CD8-positive, alpha-beta memory T cell (primary cell): ENCODE results near the gene SLC29A1. TPM values are rescaled to one million over a fixed set of nuclear protein-coding genes. Genes with fewer than 3 reads are reported as not detected.
A peak's percentile ranks its signal among the peaks of the same experiment; 100 is the strongest.

Experiments used
- CTCF ChIA-PET: fragments of 350-600 bp; sonication (Branson Sonifier 250); formaldehyde crosslinking; loops from one replicate; lab custom pipeline; 2021; ENCODE audit warnings: antibody characterized with exemption; lab: Charles Lee
- POLR2A ChIA-PET: fragments of 350-600 bp; sonication (Branson Sonifier 250); formaldehyde crosslinking; loops from one replicate; lab custom pipeline; 2021; ENCODE audit warnings: antibody characterized with exemption; lab: Charles Lee
- DNase-seq, 5 donors: peaks; one replicate each; pipeline versions ENCODE4 v3.0.0 to v3.0.0-alpha.2; 2020 to 2022; ENCODE audit warnings: mixed read lengths in 1 of 5
- H3K27ac ChIP-seq: one replicate; pipeline ENCODE4 v1.7.0; 2013; ENCODE audit warnings: low read depth, mild to moderate bottlenecking, low read length, moderate library complexity
- H3K27me3 ChIP-seq: 2 replicates; pipeline ENCODE4 v1.7.0; 2013; ENCODE audit warnings: low read length, mild to moderate bottlenecking; ENCODE audit not compliant: insufficient read depth, poor library complexity, severe bottlenecking
- H3K36me3 ChIP-seq: 2 replicates; pipeline ENCODE4 v1.7.0; 2013; ENCODE audit warnings: mild to moderate bottlenecking, low read length, moderate library complexity; ENCODE audit not compliant: insufficient read depth
- H3K4me1 ChIP-seq: 2 replicates; pipeline ENCODE4 v1.7.0; 2013; ENCODE audit warnings: mild to moderate bottlenecking, low read length, moderate library complexity; ENCODE audit not compliant: insufficient read depth
- H3K4me3 ChIP-seq: 2 replicates; pipeline ENCODE4 v1.7.0; 2013; ENCODE audit warnings: mild to moderate bottlenecking, low read length
- H3K9me3 ChIP-seq: 2 replicates; pipeline ENCODE4 v1.7.0; 2013; ENCODE audit warnings: mild to moderate bottlenecking, low read length
- H3K27ac Mint-ChIP-seq, 8 donors: one replicate each; pipeline ENCODE4 v1.8.0; 2020 to 2021; ENCODE audit warnings: mixed read lengths in 8 of 8, mild to moderate bottlenecking in 6 of 8, inconsistent platforms in 3 of 8, moderate library complexity in 3 of 8
- H3K27me3 Mint-ChIP-seq, 2 donors: one replicate each; pipeline ENCODE4 v1.8.0; 2020 to 2021; ENCODE audit warnings: mixed read lengths in 2 of 2, mild to moderate bottlenecking in 1 of 2, moderate library complexity in 1 of 2
- H3K36me3 Mint-ChIP-seq, 3 donors: one replicate each; pipeline ENCODE4 v1.8.0; 2020 to 2021; ENCODE audit warnings: mixed read lengths in 3 of 3, inconsistent platforms in 1 of 3, mild to moderate bottlenecking in 1 of 3
- H3K4me1 Mint-ChIP-seq, 3 donors: one replicate each; pipeline ENCODE4 v1.8.0; 2020 to 2021; ENCODE audit warnings: mixed read lengths in 3 of 3, inconsistent platforms in 1 of 3, mild to moderate bottlenecking in 1 of 3
- H3K4me3 Mint-ChIP-seq, 7 donors: one replicate each; pipeline ENCODE4 v1.8.0; 2020 to 2021; ENCODE audit warnings: mixed read lengths in 7 of 7, mild to moderate bottlenecking in 6 of 7, moderate library complexity in 4 of 7, inconsistent platforms in 2 of 7
- H3K9me3 Mint-ChIP-seq, 5 donors: one replicate each; pipeline ENCODE4 v1.8.0; 2020 to 2022; ENCODE audit warnings: mixed read lengths in 5 of 5, mild to moderate bottlenecking in 3 of 5, moderate library complexity in 2 of 5, inconsistent platforms in 1 of 5
- polyA plus RNA-seq: library from polyadenylated mRNA; unstranded; fragments of 300-500 nt; fragmentation: Illumina TruSeq; gene quantifications from one replicate; pipeline ENCODE4 v1.2.3, GENCODE V29; 2021
- total RNA-seq, 2 experiments: library from RNA; stranded (reverse); gene quantifications; one replicate each; pipeline ENCODE4 v1.2.3, GENCODE V29; 2021

SLC29A1 gene
- total and polyA plus RNA-seq, 3 experiments from 2014 or later, result 3.6 to 116 (median 116) TPM

DNA sequence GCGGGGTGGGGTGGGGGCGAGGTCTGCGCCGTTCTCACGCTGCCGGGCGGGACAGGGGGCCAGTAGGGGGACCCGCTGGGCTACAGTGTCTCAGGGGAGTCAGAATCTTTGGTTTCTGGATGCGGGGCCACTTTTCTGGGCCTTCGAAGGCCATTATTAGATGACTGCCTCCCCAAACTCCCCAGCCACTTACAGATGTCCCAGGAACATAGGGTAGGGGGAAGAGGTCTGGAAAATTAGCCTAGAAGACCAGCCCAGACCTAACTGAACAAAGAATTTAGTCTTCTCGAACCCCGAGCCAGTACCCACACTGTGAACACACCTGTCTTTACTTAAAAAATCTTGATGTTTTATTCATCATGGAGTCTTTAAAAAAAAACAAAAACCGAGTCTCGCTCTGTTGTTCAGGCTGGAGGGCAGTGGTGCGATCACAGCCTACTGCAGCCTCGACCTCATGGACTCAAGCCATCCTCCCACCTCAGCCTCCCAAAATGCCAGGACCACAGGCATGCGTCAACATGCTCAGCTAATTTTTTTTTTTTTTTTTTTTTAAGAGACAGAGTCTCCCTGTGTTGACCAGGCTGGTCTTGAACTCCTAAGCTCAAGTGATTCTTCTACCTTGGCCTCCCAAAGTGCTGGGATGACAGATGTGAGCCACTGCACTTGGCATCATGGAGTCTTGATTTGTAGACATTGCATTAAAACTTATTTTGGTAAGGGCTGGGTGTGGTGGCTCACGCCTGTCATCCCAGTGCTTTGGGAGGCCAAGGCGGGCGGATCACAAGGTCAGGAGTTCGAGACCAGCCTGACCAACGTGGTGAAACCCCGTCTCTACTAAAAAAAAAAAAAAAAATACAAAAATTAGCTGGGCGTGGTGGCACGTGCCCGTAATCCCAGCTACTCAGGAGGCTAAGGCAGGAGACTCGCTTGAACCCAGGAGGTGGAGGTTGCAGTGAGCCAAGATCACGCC, 3.3 kb upstream of the SLC29A1 start:
- no peak for DNase-seq
- Mint-ChIP-seq H3K36me3 (no peaks in the 10 kb centered on the region), H3K9me3 (no peaks in the 10 kb centered on the region), H3K4me1 (peaks cover 16 to 27% (median 17%) of the 10 kb centered on the region in 3 donors), H3K4me3 (peak overlapping the region in 2 of 7 donors; percentile 20 to 49), H3K27me3 (peaks cover 12 to 16% of the 10 kb centered on the region in 2 donors), H3K27ac (no peak overlapping the region)
- Histone ChIP-seq H3K9me3 (no peaks in the 10 kb centered on the region), H3K27me3 (peaks cover 5% of the 10 kb centered on the region), H3K4me1 (peaks cover 10% of the 10 kb centered on the region), H3K4me3 (no peak overlapping the region), H3K27ac (peak overlapping the region; percentile 31), H3K36me3 (no peaks in the 10 kb centered on the region)
- CTCF ChIA-PET, result interaction anchor here (1.4 to 2.1 kb wide), 2 partner anchors 28 to 36 kb away, joined by 3 to 7 read pairs; no protein-coding TSS in a partner anchor
- POLR2A ChIA-PET, result interaction anchor here (0.7 kb wide), 1 partner anchor 132 kb away, joined by 3 read pairs; no protein-coding TSS in a partner anchor

DNA sequence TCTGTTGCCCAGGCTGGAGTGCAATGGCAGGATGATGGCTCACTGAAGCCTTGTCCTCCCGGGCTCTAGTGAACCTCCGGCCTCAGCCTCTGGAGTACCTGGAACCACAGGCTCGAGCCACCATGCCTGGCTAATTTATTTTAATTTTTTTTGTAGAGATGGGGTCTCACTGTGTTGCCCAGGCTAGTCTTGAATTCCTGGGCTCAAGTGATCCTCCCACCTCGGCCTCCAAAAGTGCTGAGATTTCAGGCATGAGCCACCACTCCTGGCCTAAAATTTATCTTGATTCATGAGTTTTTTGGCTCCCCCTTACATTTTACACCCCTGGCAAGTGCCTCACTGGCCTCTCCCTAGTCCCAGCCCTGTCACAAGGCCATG, 2.5 kb upstream of the SLC29A1 start:
- no peaks in the 10 kb centered on the region for H3K36me3 ChIP-seq
- ChIA-PET POLR2A (interaction anchor here (0.7 to 4.5 kb wide), 2 partner anchors 27 to 131 kb away, joined by 3 to 24 read pairs; partner anchors contain the start of gene HSP90AB1), CTCF (interaction anchor here (0.8 to 8.0 kb wide), 6 partner anchors 15 to 124 kb away, joined by 3 to 69 read pairs (median 3); partner anchors contain the start of gene SLC35B2)
- H3K27me3 Mint-ChIP-seq, result peaks cover 12 to 15% of the 10 kb centered on the region in 2 donors
- peaks cover 16 to 27% (median 17%) of the 10 kb centered on the region in 3 donors for H3K4me1 Mint-ChIP-seq
- no peaks in the 10 kb centered on the region for H3K9me3 Mint-ChIP-seq
- H3K4me1 ChIP-seq, result peaks cover 10% of the 10 kb centered on the region
- H3K9me3 ChIP-seq, result no peaks in the 10 kb centered on the region
- H3K4me3 ChIP-seq, result no peak overlapping the region
- H3K4me3 Mint-ChIP-seq, result no peak overlapping the region
- peaks cover 5% of the 10 kb centered on the region for H3K27me3 ChIP-seq
- H3K36me3 Mint-ChIP-seq, result no peaks in the 10 kb centered on the region
- H3K27ac Mint-ChIP-seq, result peak overlapping the region in 3 of 8 donors; percentile 58 to 79 (median 71)
- peak overlapping the region; percentile 20 for H3K27ac ChIP-seq
- DNase-seq, result no peak

DNA sequence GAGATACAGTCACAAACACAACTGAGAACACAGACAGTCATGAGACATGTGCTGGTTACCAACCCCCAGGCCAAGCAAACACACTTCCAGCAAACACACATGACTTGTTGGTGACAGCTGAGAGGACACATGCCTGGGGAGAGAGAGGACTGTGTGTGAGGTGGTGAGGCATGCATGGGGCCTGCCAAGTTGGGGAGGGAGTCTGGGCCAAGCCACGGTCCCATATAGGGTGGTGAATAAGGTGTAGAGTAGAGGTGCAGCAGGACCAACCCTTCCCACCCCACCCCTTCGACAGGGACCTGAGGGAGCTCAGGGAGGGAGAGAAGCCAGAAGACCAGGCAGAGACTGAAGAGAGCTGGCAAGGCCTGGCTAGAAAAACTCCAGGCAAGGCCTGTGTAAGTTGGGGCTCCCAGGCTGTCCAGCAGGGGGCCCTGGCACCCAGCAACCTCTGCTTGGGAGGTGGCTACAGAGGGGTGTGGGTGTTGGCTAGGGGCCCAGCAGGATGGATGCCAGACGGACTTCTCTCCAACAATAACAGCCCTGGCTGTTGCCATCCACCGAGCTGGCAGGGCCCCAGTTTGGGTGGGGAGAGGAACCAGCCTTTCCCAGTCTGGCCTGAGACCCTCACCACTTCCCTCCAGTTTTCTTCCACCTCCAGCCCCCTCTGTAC, 2.0 kb upstream of the SLC29A1 start:
- H3K4me1 Mint-ChIP-seq, result peaks cover 16 to 27% (median 17%) of the 10 kb centered on the region in 3 donors
- ChIA-PET CTCF (interaction anchor here (0.8 to 8.0 kb wide), 9 partner anchors 14 to 125 kb away, joined by 3 to 69 read pairs (median 3); partner anchors contain the start of genes AARS2 and SLC35B2), POLR2A (interaction anchor here (4.5 kb wide), 1 partner anchor 26 kb away, joined by 24 read pairs; the partner anchor contains the start of gene HSP90AB1)
- Histone ChIP-seq H3K27me3 (peaks cover 5% of the 10 kb centered on the region), H3K4me3 (no peak overlapping the region), H3K9me3 (no peaks in the 10 kb centered on the region), H3K4me1 (peaks cover 10% of the 10 kb centered on the region), H3K36me3 (no peaks in the 10 kb centered on the region), H3K27ac (peak overlapping the region; percentile 20)
- peak; percentile 62 to 84 (median 66) for DNase-seq
- H3K4me3 Mint-ChIP-seq, result peak overlapping the region in 4 of 7 donors; percentile 20 to 62 (median 38)
- H3K27ac Mint-ChIP-seq, result peak overlapping the region in 5 of 8 donors; percentile 45 to 82 (median 71)
- H3K36me3 Mint-ChIP-seq, result no peaks in the 10 kb centered on the region
- H3K9me3 Mint-ChIP-seq, result no peaks in the 10 kb centered on the region
- peaks cover 10 to 11% of the 10 kb centered on the region in 2 donors for H3K27me3 Mint-ChIP-seq

DNA sequence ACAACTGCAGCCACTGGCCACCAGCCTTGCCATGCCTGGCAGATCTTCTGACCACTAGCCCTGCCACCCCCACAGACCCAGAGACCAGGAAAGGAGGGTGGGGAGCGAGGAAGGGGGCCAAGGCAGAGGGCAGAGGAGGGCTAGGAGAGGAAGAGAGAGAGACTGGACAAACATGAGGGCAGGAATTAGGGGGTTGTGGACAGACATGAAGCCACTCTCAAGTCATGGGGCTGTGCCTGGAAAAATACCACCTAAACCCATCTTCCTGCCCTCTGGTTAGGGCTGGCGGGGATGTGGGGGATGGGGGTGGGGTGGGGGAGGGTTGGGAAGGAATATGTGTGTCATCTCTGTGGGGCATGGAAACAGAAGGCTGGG, 1.4 kb upstream of the SLC29A1 start:
- Histone ChIP-seq H3K9me3 (no peaks in the 10 kb centered on the region), H3K4me1 (peaks cover 10% of the 10 kb centered on the region), H3K36me3 (no peaks in the 10 kb centered on the region), H3K27me3 (peaks cover 5% of the 10 kb centered on the region), H3K4me3 (no peak overlapping the region), H3K27ac (no peak overlapping the region)
- Mint-ChIP-seq H3K36me3 (no peaks in the 10 kb centered on the region), H3K9me3 (no peaks in the 10 kb centered on the region), H3K4me3 (peak overlapping the region in 3 of 7 donors; percentile 26 to 62 (median 51)), H3K27ac (peak overlapping the region in 3 of 8 donors; percentile 45 to 82 (median 79)), H3K27me3 (peaks cover 7 to 10% of the 10 kb centered on the region in 2 donors), H3K4me1 (peaks cover 16 to 27% (median 17%) of the 10 kb centered on the region in 3 donors)
- CTCF ChIA-PET, result interaction anchor here (1.1 to 8.0 kb wide), 6 partner anchors 14 to 91 kb away, joined by 3 to 69 read pairs (median 7); partner anchors contain the start of genes AARS2 and SLC35B2
- POLR2A ChIA-PET, result interaction anchor here (4.5 kb wide), 1 partner anchor 26 kb away, joined by 24 read pairs; the partner anchor contains the start of gene HSP90AB1
- DNase-seq, result no peak

DNA sequence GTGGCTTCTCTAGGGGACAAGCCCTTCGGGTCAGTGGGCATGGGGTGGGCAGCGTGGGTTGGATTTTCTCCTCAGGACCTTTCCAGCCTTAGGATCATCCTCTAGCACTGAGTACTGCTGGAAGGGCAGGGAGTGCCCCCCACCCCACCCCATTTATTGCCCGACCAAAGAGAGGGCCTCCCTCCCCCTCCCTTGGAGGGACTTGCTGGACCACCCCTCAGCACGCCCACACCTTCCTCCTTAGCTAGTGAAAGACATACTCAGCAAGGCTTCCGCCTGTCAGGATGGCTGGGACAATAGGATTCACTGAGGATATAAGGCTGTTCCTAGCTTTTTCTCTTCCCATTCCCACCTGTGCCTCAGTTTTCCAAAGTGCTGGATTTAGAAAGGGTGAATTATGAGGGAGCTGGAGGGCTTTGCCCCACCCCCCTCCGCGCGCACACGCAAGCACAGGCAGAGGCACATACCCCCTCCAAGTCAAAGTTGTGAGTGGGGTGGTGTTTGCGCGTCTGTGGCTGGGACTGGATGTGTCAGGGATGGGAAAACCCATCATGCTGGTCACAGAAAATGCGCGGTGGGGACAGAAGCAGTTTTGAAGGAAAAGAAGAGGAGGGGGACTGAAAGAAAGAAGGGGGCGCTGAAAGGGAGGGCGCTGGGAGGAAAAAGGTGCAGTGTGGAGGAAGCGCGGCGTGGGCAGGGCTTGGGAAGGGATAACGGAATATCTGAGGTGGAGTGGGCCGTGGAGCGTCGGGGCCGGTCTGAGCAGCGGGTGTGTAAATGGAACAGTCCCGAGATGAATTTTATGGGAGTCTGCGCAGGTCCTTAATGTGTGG, 693 bp upstream of the SLC29A1 start:
- peak overlapping the region in 7 of 8 donors; percentile 32 to 76 (median 50) for H3K27ac Mint-ChIP-seq
- Histone ChIP-seq H3K27ac (no peak overlapping the region), H3K4me3 (peak overlapping the region; percentile 62), H3K9me3 (no peaks in the 10 kb centered on the region), H3K4me1 (peaks cover 10% of the 10 kb centered on the region), H3K36me3 (no peaks in the 10 kb centered on the region), H3K27me3 (peaks cover 5% of the 10 kb centered on the region)
- H3K4me1 Mint-ChIP-seq, result peaks cover 16 to 27% (median 17%) of the 10 kb centered on the region in 3 donors
- H3K9me3 Mint-ChIP-seq, result no peaks in the 10 kb centered on the region
- POLR2A ChIA-PET, result interaction anchor here (1.2 to 4.5 kb wide), 3 partner anchors 25 to 42 kb away, joined by 3 to 24 read pairs (median 4); partner anchors contain the start of gene HSP90AB1
- DNase-seq, result no peak
- H3K4me3 Mint-ChIP-seq, result peak overlapping the region; percentile 79 to 90 (median 82)
- no peaks in the 10 kb centered on the region for H3K36me3 Mint-ChIP-seq
- CTCF ChIA-PET, result interaction anchor here (1.0 to 8.0 kb wide), 6 partner anchors 13 to 90 kb away, joined by 3 to 69 read pairs (median 7); partner anchors contain the start of genes AARS2 and SLC35B2
- peaks cover 6 to 9% of the 10 kb centered on the region in 2 donors for H3K27me3 Mint-ChIP-seq

DNA sequence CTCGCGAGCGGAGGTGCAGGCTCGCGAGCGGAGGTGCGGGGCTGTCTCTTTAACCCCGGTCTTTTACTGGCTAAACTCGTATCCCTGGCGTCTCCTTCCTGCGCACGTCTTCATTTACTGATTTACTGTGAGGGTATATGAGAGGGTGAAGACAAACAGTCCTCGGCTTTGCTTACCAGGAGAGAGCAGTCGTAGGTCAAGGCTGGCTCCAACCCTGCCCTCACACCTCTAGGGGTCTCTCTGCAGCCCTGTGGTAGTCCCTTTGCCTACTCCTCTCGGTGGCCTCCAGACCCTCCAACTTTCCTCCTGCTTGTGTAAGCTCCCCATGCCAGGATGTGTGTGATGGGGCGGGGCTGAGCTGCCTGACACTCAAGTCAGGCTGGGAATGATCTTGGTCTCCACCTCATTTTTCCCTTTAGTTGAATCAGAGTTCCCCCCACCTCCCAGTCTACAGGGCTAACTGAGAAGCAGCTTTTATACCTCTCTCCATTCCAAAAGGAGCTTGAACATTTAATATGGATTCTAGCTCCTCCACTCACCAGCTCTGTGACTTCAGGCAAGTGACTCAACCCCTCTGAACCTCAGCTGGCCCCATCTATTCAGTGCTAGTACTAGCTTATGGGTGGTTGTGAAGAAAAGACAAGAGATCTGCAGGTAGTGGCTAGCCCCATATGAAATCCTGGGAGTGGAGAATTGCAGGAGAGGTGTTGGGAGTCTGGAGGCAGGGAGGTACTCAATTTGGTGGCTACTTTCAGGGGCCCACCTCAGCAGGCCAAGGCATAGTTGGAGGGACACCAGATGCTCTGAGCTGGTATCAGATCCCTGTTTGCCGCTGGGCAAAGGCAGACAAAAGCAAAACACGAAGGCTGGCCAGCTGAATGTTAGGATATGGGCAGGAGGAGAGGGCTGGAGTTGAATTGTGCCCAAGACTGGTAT, 902 bp downstream of the SLC29A1 start:
- Mint-ChIP-seq H3K27ac (peak overlapping the region in 5 of 8 donors; percentile 1 to 73 (median 63)), H3K27me3 (peaks cover 0 to 3% of the 10 kb centered on the region in 2 donors), H3K4me3 (peak overlapping the region; percentile 81 to 90 (median 84)), H3K36me3 (no peaks in the 10 kb centered on the region), H3K4me1 (peaks cover 15 to 21% (median 16%) of the 10 kb centered on the region in 3 donors), H3K9me3 (no peaks in the 10 kb centered on the region)
- Histone ChIP-seq H3K4me3 (peak overlapping the region; percentile 52), H3K27me3 (peaks cover under 1% of the 10 kb centered on the region), H3K4me1 (peaks cover 10% of the 10 kb centered on the region), H3K36me3 (no peaks in the 10 kb centered on the region), H3K27ac (peak overlapping the region; percentile 45), H3K9me3 (no peaks in the 10 kb centered on the region)
- ChIA-PET POLR2A (interaction anchor here (0.8 to 4.5 kb wide), 5 partner anchors 10 to 40 kb away, joined by 3 to 24 read pairs (median 3); partner anchors contain the start of gene HSP90AB1), CTCF (interaction anchor here (0.8 to 8.0 kb wide), 8 partner anchors 11 to 93 kb away, joined by 3 to 69 read pairs (median 4); partner anchors contain the start of genes AARS2 and SLC35B2)
- DNase-seq, result no peak
